HG02840 (cell line): ENCODE data around the gene RASSF8.
A peak's percentile ranks its signal among the peaks of the same experiment; 100 is the strongest.

Experiments
- ATAC-seq: cut with Tn5 transposase; IDR thresholded peaks from one replicate; pipeline ENCODE4 v1.9.1; 2021; ENCODE audit warnings: mild to moderate bottlenecking, moderate library complexity, moderate number of reproducible peaks; ENCODE audit not compliant: unreplicated experiment, low FRiP score

The RASSF8 gene

DNA sequence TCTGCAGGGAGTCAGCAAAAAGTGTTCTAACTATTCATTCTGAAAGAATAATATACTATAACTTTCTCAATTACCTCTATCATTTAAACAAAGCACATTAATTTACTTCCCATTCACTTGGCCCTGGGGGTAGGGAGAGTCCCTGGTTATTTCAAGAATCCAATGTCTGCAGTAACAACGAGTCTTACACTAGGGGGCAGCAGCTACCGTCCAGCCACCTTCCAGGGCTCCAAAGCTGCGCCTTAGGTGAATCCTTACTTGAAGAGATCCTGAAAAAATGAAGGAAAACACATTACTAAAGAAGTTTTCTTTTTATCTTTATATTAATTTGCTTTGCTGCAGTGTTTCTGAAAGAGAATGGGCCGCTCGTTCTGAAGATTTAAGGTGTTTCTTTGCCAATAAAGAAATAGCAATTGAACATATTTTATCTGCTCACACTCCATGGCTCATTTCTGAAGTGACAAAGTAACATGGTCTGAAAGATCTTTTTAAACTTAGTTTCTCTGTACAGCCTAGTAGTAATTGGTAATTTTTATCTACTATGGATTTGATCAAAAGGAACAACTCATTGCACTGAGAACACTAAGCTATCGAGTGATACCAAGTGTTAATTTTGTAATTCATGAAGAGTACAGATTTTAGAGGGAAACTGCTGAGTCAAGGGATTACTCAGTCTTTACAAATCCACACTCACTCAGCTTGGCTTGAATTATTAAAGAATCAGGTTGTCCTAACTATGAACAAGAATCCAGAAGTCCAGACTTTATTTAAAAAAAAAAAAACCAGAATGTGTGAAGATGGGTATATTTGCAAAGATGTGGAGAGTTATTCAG is 138.8 kb downstream of the RASSF8 start:
- no peak for ATAC-seq

DNA sequence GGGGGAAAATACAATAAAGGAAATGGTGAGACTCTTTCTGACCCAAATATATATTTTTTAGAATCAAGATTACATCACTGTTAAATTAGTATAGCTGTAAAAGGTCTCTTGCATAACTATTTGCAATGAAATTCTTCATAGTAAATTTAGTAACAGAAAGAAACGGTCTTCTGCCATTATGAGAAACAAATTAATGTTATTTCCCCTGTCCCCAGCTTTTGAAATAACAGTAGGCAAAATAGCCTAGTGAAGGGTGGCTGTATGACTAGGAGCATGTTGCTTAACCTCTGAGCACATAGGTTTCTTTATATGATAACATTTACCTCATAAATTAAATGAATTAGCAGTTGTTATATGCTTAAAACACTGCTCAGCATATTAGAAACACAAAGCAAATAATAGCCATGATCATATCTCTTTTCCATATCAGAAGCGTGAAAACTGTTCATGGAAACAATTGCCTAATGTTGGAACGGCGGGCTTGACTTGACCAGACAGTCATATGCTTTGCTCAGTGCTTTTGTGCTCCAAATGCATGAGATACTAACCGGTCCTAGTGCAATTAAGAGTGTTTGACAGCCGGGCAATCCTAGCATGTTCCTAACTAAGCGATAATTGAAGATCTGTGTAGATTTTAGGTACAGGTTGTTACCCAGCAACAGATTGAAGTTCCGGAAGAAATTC is 142.3 kb downstream of the RASSF8 start:
- ATAC-seq = no peak

- no peak for ATAC-seq
These were observed 142.9 kb downstream of the RASSF8 start for GRCh38 chr12:26101350-26101734.

DNA sequence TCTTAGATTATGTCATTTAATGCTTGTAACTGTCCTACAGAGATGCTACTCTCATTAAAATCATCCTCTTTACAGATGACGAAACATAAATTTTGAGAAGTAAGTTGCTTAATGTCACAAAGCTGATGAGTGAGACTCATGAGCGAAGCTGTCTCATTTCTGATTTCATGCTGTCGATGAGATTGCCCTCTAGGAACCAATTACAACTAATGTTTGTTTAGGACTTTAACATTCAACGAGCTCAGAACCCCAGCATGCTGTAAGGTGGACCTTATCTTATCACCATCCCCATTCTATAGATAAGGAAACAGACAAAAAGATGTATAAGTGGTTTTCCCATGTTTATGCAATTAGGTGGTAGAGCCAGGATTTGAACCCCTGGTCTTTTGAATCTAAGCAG is 143.3 kb downstream of the RASSF8 start:
- no peak for ATAC-seq

GRCh38 chr12:26102953-26103352 is 144.5 kb downstream of the RASSF8 start:
- no peak for ATAC-seq

DNA sequence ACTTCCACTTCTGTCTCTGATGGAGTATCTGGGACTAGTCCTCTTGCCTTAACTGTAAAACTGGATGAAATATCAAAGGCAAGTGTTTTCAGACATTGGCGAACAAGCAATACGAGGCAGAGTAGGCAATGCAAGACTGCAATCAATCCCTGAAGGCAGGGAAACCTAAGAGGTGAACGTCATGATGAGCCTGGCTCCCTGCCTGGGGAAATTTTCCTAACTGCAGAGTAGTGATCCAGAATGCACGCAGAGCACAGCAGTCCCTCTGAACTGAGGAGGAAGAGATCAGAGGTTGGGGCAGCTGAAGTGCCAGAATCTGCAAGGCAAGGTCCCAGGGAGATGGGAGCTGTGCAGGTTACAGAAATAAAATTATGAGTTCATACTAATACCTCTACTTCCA is 147.9 kb downstream of the RASSF8 start:
- no peak for ATAC-seq

GRCh38 chr12:26108915-26109314 is 150.4 kb downstream of the RASSF8 start:
- no peak for ATAC-seq

GRCh38 chr12:26109343-26109881 is 150.9 kb downstream of the RASSF8 start:
- ATAC-seq = no peak

DNA sequence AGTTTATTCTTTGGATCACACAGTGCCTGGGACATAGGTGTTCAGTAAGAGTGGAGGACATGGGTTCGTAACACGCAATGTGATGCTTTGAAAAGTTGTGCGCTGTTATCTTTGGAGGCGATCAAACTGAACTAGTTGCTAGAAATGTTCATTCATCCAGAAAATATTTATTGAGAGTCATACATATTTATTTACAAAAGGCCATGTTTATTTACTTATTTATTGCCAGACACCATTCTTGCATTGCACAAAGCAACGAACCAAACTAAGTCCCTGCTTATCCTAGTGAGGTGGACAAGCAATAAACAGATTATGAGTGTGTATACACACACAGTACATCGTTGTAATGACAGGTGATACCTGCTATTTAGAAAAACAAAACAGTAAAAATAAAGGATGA is 153.8 kb downstream of the RASSF8 start:
- ATAC-seq = no peak

DNA sequence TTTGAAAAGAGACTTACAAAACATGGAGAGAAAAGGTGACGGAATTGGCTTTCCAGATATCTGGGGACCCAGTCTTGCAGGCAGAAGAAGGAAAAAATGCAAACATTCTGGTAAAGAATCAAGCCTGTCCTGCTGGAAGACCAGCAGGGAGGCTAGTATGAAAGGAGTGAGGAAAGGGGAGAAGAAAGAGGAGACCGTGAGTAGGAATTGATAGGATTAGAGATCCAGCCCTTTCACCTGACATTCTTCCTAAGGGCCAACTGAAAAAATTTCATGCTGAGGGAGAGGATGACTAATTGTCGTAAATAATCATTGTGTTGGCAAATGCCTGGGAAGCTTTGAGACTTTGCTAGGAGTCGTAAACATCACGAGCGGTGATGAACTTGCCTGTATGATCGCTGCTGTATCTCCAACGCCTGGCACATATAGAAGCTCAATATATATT is 154.2 kb downstream of the RASSF8 start:
- no peak for ATAC-seq

GRCh38 chr12:26113181-26113654 is 154.7 kb downstream of the RASSF8 start:
- no peak for ATAC-seq

GRCh38 chr12:26113853-26114719 is 155.6 kb downstream of the RASSF8 start:
- ATAC-seq = peak; percentile 67

DNA sequence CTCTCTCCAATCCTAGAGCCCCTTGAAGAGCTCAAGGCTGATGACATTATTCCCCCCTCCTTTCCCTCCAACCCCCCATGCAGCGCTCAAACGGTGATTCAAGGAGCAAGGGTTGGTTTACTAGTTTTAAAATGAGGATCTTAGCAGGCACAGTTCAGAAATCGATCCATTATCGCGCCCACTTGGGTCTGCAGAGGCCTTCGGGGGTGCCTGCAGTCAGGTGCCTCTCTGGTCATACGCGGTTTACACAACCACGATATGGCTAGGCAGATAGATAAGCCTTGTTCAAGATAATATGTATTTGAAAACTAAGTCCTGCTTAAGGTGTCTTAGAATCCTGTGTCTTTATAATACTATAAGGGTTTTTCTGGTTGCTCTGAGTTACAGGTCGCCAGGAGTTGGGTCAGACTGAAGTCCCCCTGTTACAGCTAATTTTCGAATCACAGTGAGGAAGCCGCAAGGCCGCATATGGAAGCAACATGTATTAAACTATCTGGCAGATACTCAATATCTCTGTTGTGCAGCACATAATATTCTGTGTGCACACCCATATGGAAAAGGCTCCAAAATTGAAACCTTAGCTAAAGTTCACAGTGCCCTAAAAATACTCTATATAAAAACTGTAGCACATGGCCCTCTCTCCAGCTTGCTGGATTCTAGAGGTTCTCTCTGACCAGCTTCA is 156.4 kb downstream of the RASSF8 start:
- no peak for ATAC-seq

DNA sequence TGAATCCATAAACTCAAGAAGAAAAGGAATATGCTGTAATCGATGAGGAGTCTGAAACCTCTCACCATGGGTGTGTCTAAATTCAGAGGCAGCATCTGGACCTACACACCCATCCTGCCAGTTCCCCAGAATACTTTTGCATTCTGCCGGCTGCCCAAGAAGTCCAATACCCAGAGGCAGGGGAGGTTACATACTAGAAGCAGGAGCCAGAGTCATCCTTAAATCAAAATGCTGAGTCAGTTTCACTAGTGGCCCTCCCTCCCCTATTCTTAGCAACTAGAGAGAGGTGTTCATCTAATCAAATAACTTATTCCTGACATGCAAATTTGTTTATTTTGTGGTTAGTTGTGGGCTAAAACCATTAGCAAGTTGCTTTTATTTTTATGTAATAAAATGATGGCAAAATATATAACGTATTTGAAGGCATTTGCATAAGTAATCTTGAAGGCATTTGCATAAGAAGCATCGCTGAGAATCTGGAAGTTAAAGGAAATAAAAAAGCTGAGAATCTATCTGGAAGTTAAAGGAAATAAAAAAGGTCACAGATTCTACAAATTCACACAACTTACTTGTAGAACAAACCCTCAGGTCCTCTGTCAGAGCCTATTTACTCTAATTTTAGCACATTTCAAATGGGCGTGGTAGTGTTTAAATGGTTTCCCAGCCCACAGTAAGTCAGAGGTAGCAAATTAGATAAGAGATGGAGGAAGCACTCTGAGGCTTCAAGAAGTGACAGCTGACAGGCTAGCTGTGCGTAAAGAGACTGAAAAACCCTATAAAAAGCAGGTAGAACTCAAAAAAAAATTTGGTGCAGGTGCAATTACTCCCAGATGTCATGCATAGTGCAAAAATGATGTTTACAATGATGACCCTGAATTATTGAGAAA is 158.6 kb downstream of the RASSF8 start:
- no peak for ATAC-seq

DNA sequence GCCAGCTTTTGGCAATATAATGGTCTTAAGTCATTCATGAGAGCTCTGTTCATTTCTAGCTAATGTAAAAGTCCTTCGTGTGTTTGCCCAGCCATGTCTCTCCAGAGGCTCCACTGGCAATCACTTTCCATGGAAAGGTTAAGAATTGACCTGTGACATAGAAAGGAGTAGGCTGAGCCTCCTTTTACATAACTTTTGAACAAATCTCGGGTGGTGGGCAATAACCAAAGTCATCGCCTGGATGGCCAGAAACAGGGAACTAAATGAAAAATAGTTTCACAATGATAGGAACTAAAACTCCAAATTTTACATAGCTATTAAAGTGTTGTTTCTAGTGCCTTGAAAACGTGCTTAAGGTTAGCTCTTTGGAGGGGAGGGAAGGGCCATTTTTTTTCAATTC is 159.8 kb downstream of the RASSF8 start:
- no peak for ATAC-seq

DNA sequence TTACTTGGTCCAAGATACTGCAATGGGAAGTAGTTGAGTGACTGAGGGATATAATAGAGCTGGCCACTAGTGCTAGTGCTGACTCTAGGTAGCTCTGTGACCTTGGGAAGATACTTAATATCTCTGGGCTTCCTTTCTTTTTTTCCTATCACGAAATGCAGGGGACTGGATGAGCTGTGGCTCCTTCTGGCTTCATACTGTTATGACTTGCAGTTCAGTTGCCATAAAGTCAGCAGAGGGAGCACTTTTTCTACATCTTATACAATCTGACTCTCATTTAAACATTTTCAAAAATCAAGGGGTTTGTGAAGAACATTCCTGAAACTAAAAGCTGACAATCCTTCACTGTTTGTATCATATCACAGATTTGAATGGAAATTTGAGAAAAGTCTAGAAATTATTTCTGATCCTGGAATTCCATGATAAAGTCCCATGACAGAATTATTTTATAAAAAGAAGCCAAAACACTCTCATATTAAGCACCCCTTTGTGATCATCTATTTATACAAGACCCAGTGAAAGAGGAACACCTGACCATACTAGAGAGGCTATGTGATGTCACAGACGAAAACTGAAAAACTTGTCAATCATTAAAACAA is 161.0 kb downstream of the RASSF8 start:
- ATAC-seq = no peak

GRCh38 chr12:26120561-26121274 is 162.2 kb downstream of the RASSF8 start:
- no peak for ATAC-seq
